Adrenal gland (tissue), 5 donors: ENCODE measurements around the gene FMN1.
"Not testable (repeated sequence)": the region's sequence is repeated elsewhere in the genome, so short reads cannot be mapped to it uniquely, and the experiment has no call there.

ENCODE experiments used
- POLR2A ChIP-seq, 2 donors: fragments of 450-650 bp; IDR thresholded peaks; one replicate each; pipeline ENCODE4 v1.6.1; 2017; ENCODE audit warnings: antibody characterized with exemption in 2 of 2, mild to moderate bottlenecking in 2 of 2, moderate library complexity in 1 of 2
- TF ChIP-seq, protein P1 (sequence below), 6 experiments: fragments of 450-650 bp in 4 of 6; fragments of 200-600 bp in 2 of 6; sonication (generic) in 1 of 6; IDR thresholded peaks; 1 replicate in 5 of 6; 2 replicates in 1 of 6; pipeline versions ENCODE4 v1.5.1 to v1.8.0; 2016 to 2021; ENCODE audit warnings: antibody characterized with exemption in 6 of 6, mild to moderate bottlenecking in 2 of 6, moderate library complexity in 1 of 6
- donor health status: DM: no; HTN: no; CAD: no.

GRCh38 chr15:33069903-33070302, 124.6 kb downstream of the FMN1 start:
- not testable (repeated sequence) for TF ChIP-seq POLR2A (IDR thresholded peaks at IDR 0.05)
- TF ChIP-seq, protein P1, sequence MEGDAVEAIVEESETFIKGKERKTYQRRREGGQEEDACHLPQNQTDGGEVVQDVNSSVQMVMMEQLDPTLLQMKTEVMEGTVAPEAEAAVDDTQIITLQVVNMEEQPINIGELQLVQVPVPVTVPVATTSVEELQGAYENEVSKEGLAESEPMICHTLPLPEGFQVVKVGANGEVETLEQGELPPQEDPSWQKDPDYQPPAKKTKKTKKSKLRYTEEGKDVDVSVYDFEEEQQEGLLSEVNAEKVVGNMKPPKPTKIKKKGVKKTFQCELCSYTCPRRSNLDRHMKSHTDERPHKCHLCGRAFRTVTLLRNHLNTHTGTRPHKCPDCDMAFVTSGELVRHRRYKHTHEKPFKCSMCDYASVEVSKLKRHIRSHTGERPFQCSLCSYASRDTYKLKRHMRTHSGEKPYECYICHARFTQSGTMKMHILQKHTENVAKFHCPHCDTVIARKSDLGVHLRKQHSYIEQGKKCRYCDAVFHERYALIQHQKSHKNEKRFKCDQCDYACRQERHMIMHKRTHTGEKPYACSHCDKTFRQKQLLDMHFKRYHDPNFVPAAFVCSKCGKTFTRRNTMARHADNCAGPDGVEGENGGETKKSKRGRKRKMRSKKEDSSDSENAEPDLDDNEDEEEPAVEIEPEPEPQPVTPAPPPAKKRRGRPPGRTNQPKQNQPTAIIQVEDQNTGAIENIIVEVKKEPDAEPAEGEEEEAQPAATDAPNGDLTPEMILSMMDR (IDR thresholded peaks at IDR 0.05): not testable (repeated sequence)
